Activated B cell treated with CpG ODN at 0.5 μM for 24 hours (primary cell): ENCODE measurements around the gene MARS1. TPM values are rescaled to one million over a fixed set of nuclear protein-coding genes. Genes with fewer than 3 reads are reported as not detected.
A peak's percentile ranks its signal among the peaks of the same experiment; 100 is the strongest.

ENCODE experiments used
- ATAC-seq: fragments of 200-7000 bp; cut with Tn5 transposase; one replicate; pipeline ENCODE4 v1.10.0; 2021; ENCODE audit warnings: low read depth, mild to moderate bottlenecking, moderate library complexity
- CTCF ChIA-PET: fragments of 350-600 bp; sonication (Branson Sonifier 250); formaldehyde crosslinking; loops from one replicate; lab custom pipeline; 2021; ENCODE audit warnings: antibody characterized with exemption; lab: Charles Lee
- POLR2A ChIA-PET: fragments of 350-600 bp; sonication (Branson Sonifier 250); formaldehyde crosslinking; loops from one replicate; lab custom pipeline; 2021; ENCODE audit warnings: antibody characterized with exemption; lab: Charles Lee
- DNase-seq: peaks from one replicate; pipeline ENCODE4 v3.0.0; 2022
- H3K27ac Mint-ChIP-seq: one replicate; pipeline ENCODE4 v1.8.0; 2020; ENCODE audit warnings: mixed read lengths
- H3K27me3 Mint-ChIP-seq: one replicate; pipeline ENCODE4 v1.8.0; 2021; ENCODE audit warnings: mixed read lengths
- H3K36me3 Mint-ChIP-seq: one replicate; pipeline ENCODE4 v1.8.0; 2021; ENCODE audit warnings: low read depth, mixed read lengths
- H3K4me1 Mint-ChIP-seq: one replicate; pipeline ENCODE4 v1.8.0; 2021; ENCODE audit warnings: mixed read lengths
- H3K4me3 Mint-ChIP-seq: one replicate; pipeline ENCODE4 v1.8.0; 2020; ENCODE audit warnings: mild to moderate bottlenecking, mixed read lengths
- H3K9me3 Mint-ChIP-seq: one replicate; pipeline ENCODE4 v1.8.0; 2020; ENCODE audit warnings: mixed read lengths
- CTCF ChIP-seq: fragments of 200-600 bp; IDR thresholded peaks from one replicate; pipeline ENCODE4 v1.8.0; 2022; ENCODE audit warnings: antibody characterized with exemption, mild to moderate bottlenecking
- intact Hi-C: fragments of 100-400 bp; cut with micrococcal nuclease; formaldehyde crosslinking; loops from one replicate; pipeline ENCODE4 v1.15.1; 2024
- total RNA-seq: library from RNA; stranded (reverse); gene quantifications from 2 replicates; pipeline ENCODE4 v1.2.3, GENCODE V29; 2022

The MARS1 gene
- total RNA-seq, 1 donor from 2014 or later, result 425 TPM

- ChIA-PET CTCF (interaction anchor here (1.3 to 6.7 kb wide), 2 partner anchors 16 to 122 kb away, joined by 3 to 74 read pairs; partner anchors contain the start of gene ARHGAP9), POLR2A (interaction anchor here (0.6 to 6.9 kb wide), 8 partner anchors 17 to 1323 kb away, joined by 3 to 133 read pairs (median 6); partner anchors contain the start of genes ARHGAP9 and DDIT3)
- DNase-seq, result no peak
- Mint-ChIP-seq H3K4me1 (peaks cover 60% of the 10 kb centered on the region), H3K27me3 (no peaks in the 10 kb centered on the region), H3K4me3 (peak overlapping the region; percentile 97), H3K9me3 (no peaks in the 10 kb centered on the region), H3K27ac (peak overlapping the region; percentile 12), H3K36me3 (peaks cover 13% of the 10 kb centered on the region)
- TF ChIP-seq CTCF, result no peak
- no peak for ATAC-seq
- intact Hi-C loops, result no loop called here
Measured at GRCh38 chr12:57460841-57461275, 27.0 kb upstream of the MARS1 start.

- Mint-ChIP-seq H3K27me3 (no peaks in the 10 kb centered on the region), H3K4me3 (peak overlapping the region; percentile 97), H3K36me3 (peaks cover 13% of the 10 kb centered on the region), H3K27ac (peak overlapping the region; percentile 84), H3K9me3 (no peaks in the 10 kb centered on the region), H3K4me1 (peaks cover 56% of the 10 kb centered on the region)
- peak; percentile 4 for ATAC-seq
- DNase-seq, result peak; percentile 40
- intact Hi-C loops, result no loop called here
- TF ChIP-seq CTCF, result no peak
- POLR2A ChIA-PET, result interaction anchor here (0.6 to 6.9 kb wide), 10 partner anchors 9 to 333 kb away, joined by 3 to 133 read pairs (median 5); partner anchors contain the start of genes ARHGAP9, DDIT3 and R3HDM2
- CTCF ChIA-PET, result interaction anchor here (0.8 to 6.7 kb wide), 4 partner anchors 8 to 196 kb away, joined by 3 to 74 read pairs (median 4); partner anchors contain the start of gene ARHGAP9
Measured at GRCh38 chr12:57461276-57461916, 26.5 kb upstream of the MARS1 start.

DNA sequence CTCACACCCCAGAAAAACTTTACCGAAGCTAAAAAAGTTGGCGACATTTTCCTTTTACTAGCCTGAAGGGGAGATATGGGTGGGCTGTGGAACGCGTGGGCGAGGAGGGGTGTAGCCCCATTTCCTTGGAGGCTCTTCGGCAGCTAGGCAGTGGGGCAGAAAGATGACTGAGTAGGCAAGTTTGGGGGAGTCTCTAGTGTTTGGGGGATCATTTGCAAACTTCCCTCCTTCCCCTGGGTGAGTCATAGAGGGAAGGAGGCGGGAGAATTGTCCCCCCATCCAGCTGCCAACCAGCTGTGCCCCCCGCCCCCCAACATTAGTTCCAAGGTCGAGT lies 26.0 kb upstream of the MARS1 start:
- H3K4me3 Mint-ChIP-seq, result peak overlapping the region; percentile 97
- H3K27ac Mint-ChIP-seq, result peak overlapping the region; percentile 84
- no peaks in the 10 kb centered on the region for H3K27me3 Mint-ChIP-seq
- no peak for ATAC-seq
- H3K36me3 Mint-ChIP-seq, result peaks cover 13% of the 10 kb centered on the region
- ChIA-PET POLR2A (interaction anchor here (0.6 to 6.9 kb wide), 8 partner anchors 9 to 244 kb away, joined by 3 to 133 read pairs (median 5); partner anchors contain the start of genes ARHGAP9, DDIT3 and R3HDM2), CTCF (interaction anchor here (0.8 to 6.7 kb wide), 4 partner anchors 9 to 197 kb away, joined by 3 to 74 read pairs (median 4); partner anchors contain the start of gene ARHGAP9)
- H3K9me3 Mint-ChIP-seq, result no peaks in the 10 kb centered on the region
- H3K4me1 Mint-ChIP-seq, result peaks cover 56% of the 10 kb centered on the region
- intact Hi-C loops, result loop anchor here (1.0 to 2.0 kb wide), 2 partner anchors 15 to 247 kb away; no protein-coding TSS in a partner anchor
- no peak for DNase-seq
- TF ChIP-seq CTCF, result no peak

GRCh38 chr12:57462251-57462911 lies 25.5 kb upstream of the MARS1 start:
- no peaks in the 10 kb centered on the region for H3K9me3 Mint-ChIP-seq
- peaks cover 17% of the 10 kb centered on the region for H3K36me3 Mint-ChIP-seq
- peak overlapping the region; percentile 97 for H3K4me3 Mint-ChIP-seq
- DNase-seq (peak; percentile 84), ATAC-seq (peak; percentile 72)
- H3K4me1 Mint-ChIP-seq, result peaks cover 60% of the 10 kb centered on the region
- POLR2A ChIA-PET, result interaction anchor here (0.6 to 6.9 kb wide), 8 partner anchors 10 to 220 kb away, joined by 3 to 133 read pairs (median 6); partner anchors contain the start of genes ARHGAP9, DDIT3 and R3HDM2
- CTCF ChIA-PET, result interaction anchor here (1.3 to 6.7 kb wide), 3 partner anchors 15 to 199 kb away, joined by 4 to 74 read pairs (median 5); partner anchors contain the start of gene ARHGAP9
- peak overlapping the region; percentile 93 for H3K27ac Mint-ChIP-seq
- peak; percentile 85 for TF ChIP-seq CTCF
- intact Hi-C loops, result loop anchor here (1.0 to 2.0 kb wide), 2 partner anchors 15 to 248 kb away; no protein-coding TSS in a partner anchor
- no peaks in the 10 kb centered on the region for H3K27me3 Mint-ChIP-seq
